ENCODE measurements around the gene CALML5.

Gene CALML5

DNA sequence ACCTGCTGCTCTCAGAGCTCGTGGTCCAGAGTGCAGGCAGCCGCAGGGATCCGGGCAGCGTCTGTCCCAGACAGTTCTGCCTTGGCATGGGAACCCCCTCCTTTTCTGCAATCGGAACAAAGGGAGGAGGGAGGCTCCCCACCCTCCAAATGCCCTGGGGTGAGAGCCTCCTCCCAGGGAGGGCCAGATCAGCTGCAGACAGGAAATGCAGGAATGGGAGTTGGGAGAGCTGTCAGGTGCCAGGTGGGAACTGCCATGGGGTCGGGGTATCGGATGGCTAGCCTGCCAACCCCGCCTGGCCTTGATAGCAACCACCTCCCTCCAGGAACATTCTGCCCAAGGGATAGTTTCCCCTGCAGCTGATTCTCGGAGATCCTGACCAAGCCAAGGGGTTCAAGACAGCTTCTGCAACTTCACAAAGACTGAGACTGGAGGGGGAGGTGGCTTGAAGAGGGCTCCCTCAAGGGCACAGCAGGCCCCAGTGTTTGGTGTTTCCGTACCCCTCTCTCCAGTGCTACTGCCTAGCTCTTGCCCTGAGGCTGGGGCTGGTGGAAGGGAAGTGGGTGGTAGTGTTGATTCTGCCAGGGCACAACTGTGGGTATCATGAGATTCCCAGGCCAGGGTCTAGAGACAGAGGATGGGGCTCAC, at the start of gene CALML5:
Gene CALML5, minus strand, starts transcription at position 78 of the 648 bp plus-strand sequence. CDS start 132 bp downstream, outside the sequence.
- TF ChIP-seq, protein P1, sequence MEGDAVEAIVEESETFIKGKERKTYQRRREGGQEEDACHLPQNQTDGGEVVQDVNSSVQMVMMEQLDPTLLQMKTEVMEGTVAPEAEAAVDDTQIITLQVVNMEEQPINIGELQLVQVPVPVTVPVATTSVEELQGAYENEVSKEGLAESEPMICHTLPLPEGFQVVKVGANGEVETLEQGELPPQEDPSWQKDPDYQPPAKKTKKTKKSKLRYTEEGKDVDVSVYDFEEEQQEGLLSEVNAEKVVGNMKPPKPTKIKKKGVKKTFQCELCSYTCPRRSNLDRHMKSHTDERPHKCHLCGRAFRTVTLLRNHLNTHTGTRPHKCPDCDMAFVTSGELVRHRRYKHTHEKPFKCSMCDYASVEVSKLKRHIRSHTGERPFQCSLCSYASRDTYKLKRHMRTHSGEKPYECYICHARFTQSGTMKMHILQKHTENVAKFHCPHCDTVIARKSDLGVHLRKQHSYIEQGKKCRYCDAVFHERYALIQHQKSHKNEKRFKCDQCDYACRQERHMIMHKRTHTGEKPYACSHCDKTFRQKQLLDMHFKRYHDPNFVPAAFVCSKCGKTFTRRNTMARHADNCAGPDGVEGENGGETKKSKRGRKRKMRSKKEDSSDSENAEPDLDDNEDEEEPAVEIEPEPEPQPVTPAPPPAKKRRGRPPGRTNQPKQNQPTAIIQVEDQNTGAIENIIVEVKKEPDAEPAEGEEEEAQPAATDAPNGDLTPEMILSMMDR (IDR thresholded peaks at IDR 0.05; ENCODE audit: low read depth, low read length): no peak
- H3K4me3 ChIP-seq (ENCODE audit: low read depth, low read length): no peak within 1 kb of the TSS

GRCh38 chr10:5547931-5548660, 48.7 kb upstream of the CALML5 start:
- H3K4me3 ChIP-seq (ENCODE audit: low read depth, low read length): peak overlapping the region; percentile 11; the same call in 1 of the 2 replicates
- TF ChIP-seq, protein P1 (IDR thresholded peaks at IDR 0.05; ENCODE audit: low read depth, low read length): no peak

DNA sequence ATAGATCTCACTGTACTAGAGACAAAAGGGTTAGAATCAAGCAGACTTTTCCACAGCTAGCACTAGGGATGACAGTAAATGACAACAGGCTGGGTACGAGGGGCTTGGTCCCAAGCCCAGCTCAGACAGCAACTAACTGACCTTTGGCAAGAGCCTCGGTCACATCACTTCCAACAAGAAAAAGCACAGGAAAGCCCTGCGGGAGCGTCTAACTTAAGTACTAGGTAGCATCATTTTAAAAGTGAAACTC, 48.2 kb upstream of the CALML5 start:
- H3K4me3 ChIP-seq (ENCODE audit: low read depth, low read length): peak overlapping the region; percentile 11; the same call in 1 of the 2 replicates
- TF ChIP-seq, protein P1 (IDR thresholded peaks at IDR 0.05; ENCODE audit: low read depth, low read length): no peak

DNA sequence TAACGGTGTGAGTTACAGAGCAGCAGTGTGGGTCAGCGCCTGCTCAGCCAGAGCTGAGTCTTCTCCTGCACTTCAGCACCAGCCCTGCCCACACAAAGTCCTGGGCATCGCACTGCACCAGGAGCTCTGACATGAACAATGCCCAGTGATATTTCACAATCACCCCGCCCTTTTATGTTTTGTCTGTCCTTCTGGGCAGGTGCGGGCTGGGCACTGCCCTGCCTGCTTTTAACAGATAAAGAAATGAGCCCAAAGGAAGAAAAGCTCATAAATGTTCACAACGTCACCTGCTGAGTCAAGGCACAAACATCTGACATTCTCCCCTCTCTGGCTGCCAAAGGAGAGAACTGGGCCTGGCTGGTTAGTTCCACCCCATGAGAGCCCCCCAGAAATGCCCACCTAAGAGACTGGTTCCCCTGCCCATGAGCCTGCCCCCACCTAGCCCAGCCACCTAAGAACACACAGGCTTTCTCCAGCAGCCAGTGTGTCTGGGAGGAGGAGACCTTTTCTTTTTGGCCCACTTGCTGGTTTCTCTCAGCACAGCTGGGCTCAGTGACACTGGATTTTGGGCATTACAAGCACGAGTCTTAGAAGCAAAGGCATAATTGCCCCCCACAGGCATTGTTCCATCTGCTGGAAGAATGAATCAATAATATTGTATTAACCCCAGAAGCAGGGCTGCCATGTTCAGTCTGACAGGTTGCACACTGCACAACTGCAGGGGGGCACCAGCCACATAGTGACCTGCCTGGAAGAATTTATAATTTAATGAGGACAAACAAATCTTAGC, 47.7 kb upstream of the CALML5 start:
- no peak overlapping the region for H3K4me3 ChIP-seq (ENCODE audit: low read depth, low read length)
- TF ChIP-seq, protein P1 (IDR thresholded peaks at IDR 0.05; ENCODE audit: low read depth, low read length): no peak

GRCh38 chr10:5545778-5546710, 46.7 kb upstream of the CALML5 start:
- TF ChIP-seq, protein P1 (IDR thresholded peaks at IDR 0.05; ENCODE audit: low read depth, low read length): no peak
- H3K4me3 ChIP-seq (ENCODE audit: low read depth, low read length): no peak overlapping the region

GRCh38 chr10:5545426-5545777, 46.0 kb upstream of the CALML5 start:
- no peak overlapping the region for H3K4me3 ChIP-seq (ENCODE audit: low read depth, low read length)
- TF ChIP-seq, protein P1 (IDR thresholded peaks at IDR 0.05; ENCODE audit: low read depth, low read length): no peak

Measured in WI38 (cell line).